Hepatocyte (in vitro differentiated cells): ENCODE data around the gene PGP.

Experiments used
- EZH2 ChIP-seq: fragments of 200-600 bp; sonication (generic); IDR thresholded peaks from 2 replicates; pipeline ENCODE4 v1.6.1; 2016; ENCODE audit warnings: antibody characterized with exemption, mild to moderate bottlenecking, borderline replicate concordance
- EZH2phosphoT487 ChIP-seq: fragments of 200-600 bp; sonication (generic); IDR thresholded peaks from one replicate; pipeline ENCODE4 v1.6.1; 2018; ENCODE audit warnings: antibody characterized with exemption, mild to moderate bottlenecking, low read depth, moderate library complexity; ENCODE audit not compliant: unreplicated experiment, severe bottlenecking
- TF ChIP-seq, protein P1 (sequence below): fragments of 200-600 bp; sonication (generic); IDR thresholded peaks from 2 replicates; pipeline ENCODE4 v1.5.1; 2016; ENCODE audit warnings: antibody characterized with exemption, mild to moderate bottlenecking; ENCODE audit not compliant: poor library complexity

- TF ChIP-seq, protein P1, sequence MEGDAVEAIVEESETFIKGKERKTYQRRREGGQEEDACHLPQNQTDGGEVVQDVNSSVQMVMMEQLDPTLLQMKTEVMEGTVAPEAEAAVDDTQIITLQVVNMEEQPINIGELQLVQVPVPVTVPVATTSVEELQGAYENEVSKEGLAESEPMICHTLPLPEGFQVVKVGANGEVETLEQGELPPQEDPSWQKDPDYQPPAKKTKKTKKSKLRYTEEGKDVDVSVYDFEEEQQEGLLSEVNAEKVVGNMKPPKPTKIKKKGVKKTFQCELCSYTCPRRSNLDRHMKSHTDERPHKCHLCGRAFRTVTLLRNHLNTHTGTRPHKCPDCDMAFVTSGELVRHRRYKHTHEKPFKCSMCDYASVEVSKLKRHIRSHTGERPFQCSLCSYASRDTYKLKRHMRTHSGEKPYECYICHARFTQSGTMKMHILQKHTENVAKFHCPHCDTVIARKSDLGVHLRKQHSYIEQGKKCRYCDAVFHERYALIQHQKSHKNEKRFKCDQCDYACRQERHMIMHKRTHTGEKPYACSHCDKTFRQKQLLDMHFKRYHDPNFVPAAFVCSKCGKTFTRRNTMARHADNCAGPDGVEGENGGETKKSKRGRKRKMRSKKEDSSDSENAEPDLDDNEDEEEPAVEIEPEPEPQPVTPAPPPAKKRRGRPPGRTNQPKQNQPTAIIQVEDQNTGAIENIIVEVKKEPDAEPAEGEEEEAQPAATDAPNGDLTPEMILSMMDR: no peak
- TF ChIP-seq EZH2: no peak
- TF ChIP-seq EZH2phosphoT487: no peak
Observed at GRCh38 chr16:2223221-2223941, 8.7 kb upstream of the PGP start, which contains the start of gene E4F1.
